ENCODE measurements around the gene AATF. TPM values are rescaled to one million over a fixed set of nuclear protein-coding genes. Genes with fewer than 3 reads are reported as not detected.

The AATF gene
- polyA plus RNA-seq, 3 donors = 48.2 to 52.1 (median 51.6) TPM

- no peak for DNase-seq (ENCODE audit: extremely low read depth in 1 of 11, low read depth in 9 of 11, low spot score in 4 of 11)
Observed at GRCh38 chr17:36971508-36971907, 22.8 kb downstream of the AATF start.

- no peak for DNase-seq (ENCODE audit: extremely low read depth in 1 of 11, low read depth in 9 of 11, low spot score in 4 of 11)
Observed at GRCh38 chr17:36972186-36972700, 23.5 kb downstream of the AATF start.

- DNase-seq (ENCODE audit: extremely low read depth in 1 of 11, low read depth in 9 of 11, low spot score in 4 of 11) = no peak
Observed at GRCh38 chr17:36972905-36973304, 24.2 kb downstream of the AATF start.

- DNase-seq (ENCODE audit: extremely low read depth in 1 of 11, low read depth in 9 of 11, low spot score in 4 of 11) = no peak
Observed at GRCh38 chr17:36975922-36976515, 27.3 kb downstream of the AATF start.

- no peak for DNase-seq (ENCODE audit: extremely low read depth in 1 of 11, low read depth in 9 of 11, low spot score in 4 of 11)
Observed at GRCh38 chr17:36977066-36977465, 28.3 kb downstream of the AATF start.

- no peak for DNase-seq (ENCODE audit: extremely low read depth in 1 of 11, low read depth in 9 of 11, low spot score in 4 of 11)
Observed at GRCh38 chr17:36977568-36977967, 28.8 kb downstream of the AATF start.

- no peak for DNase-seq (ENCODE audit: extremely low read depth in 1 of 11, low read depth in 9 of 11, low spot score in 4 of 11)
Observed at GRCh38 chr17:36978810-36979564, 30.2 kb downstream of the AATF start.

- DNase-seq (ENCODE audit: extremely low read depth in 1 of 11, low read depth in 9 of 11, low spot score in 4 of 11) = no peak
Observed at GRCh38 chr17:36979565-36979941, 30.8 kb downstream of the AATF start.

GRCh38 chr17:36980280-36980761, 31.6 kb downstream of the AATF start:
- DNase-seq (ENCODE audit: extremely low read depth in 1 of 11, low read depth in 9 of 11, low spot score in 4 of 11) = peak in 1 of 11 donors; percentile 20

GRCh38 chr17:36983618-36984017, 34.9 kb downstream of the AATF start:
- no peak for DNase-seq (ENCODE audit: extremely low read depth in 1 of 11, low read depth in 9 of 11, low spot score in 4 of 11)

GRCh38 chr17:36989173-36989572, 40.4 kb downstream of the AATF start:
- DNase-seq (ENCODE audit: extremely low read depth in 1 of 11, low read depth in 9 of 11, low spot score in 4 of 11) = no peak

- no peak for DNase-seq (ENCODE audit: extremely low read depth in 1 of 11, low read depth in 9 of 11, low spot score in 4 of 11)
Observed at GRCh38 chr17:36992701-36993100, 43.9 kb downstream of the AATF start.

- no peak for DNase-seq (ENCODE audit: extremely low read depth in 1 of 11, low read depth in 9 of 11, low spot score in 4 of 11)
Observed at GRCh38 chr17:36993227-36993626, 44.5 kb downstream of the AATF start.

- peak in 1 of 11 donors; percentile 20 for DNase-seq (ENCODE audit: extremely low read depth in 1 of 11, low read depth in 9 of 11, low spot score in 4 of 11)
Observed at GRCh38 chr17:36994438-36994837, 45.7 kb downstream of the AATF start.

- DNase-seq (ENCODE audit: extremely low read depth in 1 of 11, low read depth in 9 of 11, low spot score in 4 of 11) = no peak
Observed at GRCh38 chr17:36999471-36999870, 50.7 kb downstream of the AATF start.

GRCh38 chr17:37016780-37017179, 68.0 kb downstream of the AATF start:
- DNase-seq (ENCODE audit: extremely low read depth in 1 of 11, low read depth in 9 of 11, low spot score in 4 of 11) = no peak

GRCh38 chr17:37017404-37017803, 68.7 kb downstream of the AATF start:
- DNase-seq (ENCODE audit: extremely low read depth in 1 of 11, low read depth in 9 of 11, low spot score in 4 of 11) = no peak

- DNase-seq (ENCODE audit: extremely low read depth in 1 of 11, low read depth in 9 of 11, low spot score in 4 of 11) = no peak
Observed at GRCh38 chr17:37019117-37019740, 70.5 kb downstream of the AATF start.

GRCh38 chr17:37019741-37020129, 71.0 kb downstream of the AATF start:
- no peak for DNase-seq (ENCODE audit: extremely low read depth in 1 of 11, low read depth in 9 of 11, low spot score in 4 of 11)

- DNase-seq (ENCODE audit: extremely low read depth in 1 of 11, low read depth in 9 of 11, low spot score in 4 of 11) = no peak
Observed at GRCh38 chr17:37024181-37024637, 75.5 kb downstream of the AATF start.

Data from renal cortex interstitium (tissue), 11 donors.